SU-DHL-6 (cell line): Measurements from ENCODE around the gene AGBL4.

ENCODE experiments used
- EZH2phosphoT487 ChIP-seq: fragments of 200-600 bp; sonication (generic), shearing (Covaris generic); conservative IDR thresholded peaks from 2 replicates; pipeline ENCODE4 v1.6.1; 2018; ENCODE audit warnings: mild to moderate bottlenecking, antibody characterized with exemption, low read length, moderate library complexity, mixed read lengths
- TF ChIP-seq, protein P1 (sequence below): fragments of 200-600 bp; sonication (generic); IDR thresholded peaks from one replicate; pipeline ENCODE4 v1.5.1; 2017; ENCODE audit warnings: antibody characterized with exemption, mild to moderate bottlenecking, low read length, moderate library complexity; ENCODE audit not compliant: insufficient read depth, poor library complexity, severe bottlenecking

DNA sequence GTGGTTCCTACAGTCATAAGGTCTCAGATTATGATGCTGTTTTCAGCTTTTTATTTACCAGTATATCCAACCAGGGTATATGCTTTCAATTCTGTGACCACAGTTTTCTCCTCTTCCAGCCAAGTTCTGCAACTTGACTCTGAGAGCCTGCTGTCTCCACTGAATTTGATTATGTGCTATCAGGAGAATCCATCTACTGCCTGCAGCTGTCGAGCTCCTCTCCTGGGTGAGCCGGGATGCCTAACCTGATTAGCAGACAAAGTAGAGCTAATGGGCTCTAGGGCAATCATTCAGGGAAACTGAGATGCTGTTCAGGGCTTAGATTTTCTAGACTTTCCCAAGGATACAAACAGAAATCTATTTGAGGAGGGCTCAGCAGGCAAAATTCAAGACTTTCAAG, 975.6 kb downstream of the AGBL4 start:
- TF ChIP-seq, protein P1, sequence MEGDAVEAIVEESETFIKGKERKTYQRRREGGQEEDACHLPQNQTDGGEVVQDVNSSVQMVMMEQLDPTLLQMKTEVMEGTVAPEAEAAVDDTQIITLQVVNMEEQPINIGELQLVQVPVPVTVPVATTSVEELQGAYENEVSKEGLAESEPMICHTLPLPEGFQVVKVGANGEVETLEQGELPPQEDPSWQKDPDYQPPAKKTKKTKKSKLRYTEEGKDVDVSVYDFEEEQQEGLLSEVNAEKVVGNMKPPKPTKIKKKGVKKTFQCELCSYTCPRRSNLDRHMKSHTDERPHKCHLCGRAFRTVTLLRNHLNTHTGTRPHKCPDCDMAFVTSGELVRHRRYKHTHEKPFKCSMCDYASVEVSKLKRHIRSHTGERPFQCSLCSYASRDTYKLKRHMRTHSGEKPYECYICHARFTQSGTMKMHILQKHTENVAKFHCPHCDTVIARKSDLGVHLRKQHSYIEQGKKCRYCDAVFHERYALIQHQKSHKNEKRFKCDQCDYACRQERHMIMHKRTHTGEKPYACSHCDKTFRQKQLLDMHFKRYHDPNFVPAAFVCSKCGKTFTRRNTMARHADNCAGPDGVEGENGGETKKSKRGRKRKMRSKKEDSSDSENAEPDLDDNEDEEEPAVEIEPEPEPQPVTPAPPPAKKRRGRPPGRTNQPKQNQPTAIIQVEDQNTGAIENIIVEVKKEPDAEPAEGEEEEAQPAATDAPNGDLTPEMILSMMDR = no peak
- no peak for TF ChIP-seq EZH2phosphoT487
